HepG2 (cell line): ENCODE measurements around the gene USP9X. TPM values are rescaled to one million over a fixed set of nuclear protein-coding genes. Genes with fewer than 3 reads are reported as not detected.

ENCODE experiments used
- ATAC-seq: fragments of 200-7000 bp; cut with Tn5 transposase; 3 replicates; pipeline ENCODE4 v1.9.1; 2020; ENCODE audit warnings: mild to moderate bottlenecking, moderate library complexity
- BruUV-seq: library from RNA; stranded (reverse); fragments of 400-500 nt; replicated peaks from 2 replicates; lab custom pipeline; 2021; lab: Mats Ljungman, UMichigan
- CTCF ChIA-PET: fragments of 300-600 bp; formaldehyde crosslinking; extraction: SDS; loops from one replicate; lab custom pipeline; 2021; ENCODE audit warnings: low total read pairs, inconsistent platforms, low intra/inter-chr PET ratio; lab: Yijun Ruan, JAX
- POLR2A ChIA-PET: fragments of 350-600 bp; sonication (Branson Sonifier 250); formaldehyde crosslinking; loops from one replicate; lab custom pipeline; 2020; ENCODE audit warnings: antibody characterized with exemption, inconsistent platforms; lab: Yijun Ruan, JAX
- DNase-seq: peaks from one replicate; pipeline ENCODE4 v3.0.0-alpha.2; 2015; ENCODE audit warnings: low spot score
- FAIRE-seq: peaks from 3 replicates; lab custom pipeline; 2011; peaks lifted over from hg19 to GRCh38; lab: Jason Lieb, UNC
- H2AFZ ChIP-seq: one replicate; pipeline ENCODE4 v1.6.1; 2011; ENCODE audit warnings: low read length, inconsistent platforms
- H3K27ac ChIP-seq: fragments of 300-600 bp; 3 replicates; pipeline ENCODE4 v1.8.0; 2011; ENCODE audit warnings: mixed run types, mild to moderate bottlenecking, mixed read lengths, low read length, inconsistent platforms; ENCODE audit not compliant: insufficient read depth; ENCODE audit errors: extremely low read length
- H3K27me3 ChIP-seq, 2 experiments: fragments of 200-600 bp in 1 of 2; 2 replicates in 1 of 2; 3 replicates in 1 of 2; pipeline versions ENCODE4 v1.6.0 to v1.8.0; 2011; ENCODE audit warnings: low read length in 2 of 2, mild to moderate bottlenecking in 2 of 2, moderate library complexity in 2 of 2, inconsistent platforms in 1 of 2; ENCODE audit not compliant: insufficient read depth in 2 of 2, control insufficient read depth in 1 of 2
- H3K36me3 ChIP-seq, 2 experiments: fragments of 200-600 bp in 1 of 2; replicated peaks in 1 of 2; 2 replicates in 1 of 2; 3 replicates in 1 of 2; pipeline versions ENCODE4 v1.5.1 to v1.8.0; 2011; ENCODE audit warnings: low read length in 2 of 2, inconsistent platforms in 1 of 2; ENCODE audit not compliant: insufficient read depth in 2 of 2, control insufficient read depth in 1 of 2
- H3K4me1 ChIP-seq: 2 replicates; pipeline ENCODE4 v1.5.1; 2012; ENCODE audit warnings: low read length, inconsistent platforms; ENCODE audit not compliant: insufficient read depth
- H3K4me2 ChIP-seq: 2 replicates; pipeline ENCODE4 v1.6.0; 2011; ENCODE audit warnings: low read depth, low read length, inconsistent platforms
- H3K4me3 ChIP-seq, 3 experiments: fragments of 200-600 bp in 1 of 3; sonication (generic), shearing (Covaris generic) in 1 of 3; replicated peaks in 1 of 3; 2 replicates each; pipeline ENCODE4 v1.5.1; 2011 to 2016; ENCODE audit warnings: low read length in 3 of 3, inconsistent platforms in 2 of 3, low read depth in 2 of 3, mild to moderate bottlenecking in 2 of 3, control low read depth in 1 of 3, mixed read lengths in 1 of 3; ENCODE audit not compliant: insufficient read depth in 1 of 3
- H3K79me2 ChIP-seq: one replicate; pipeline ENCODE4 v1.6.1; 2011; ENCODE audit warnings: low read length, inconsistent platforms; ENCODE audit not compliant: insufficient read depth
- H3K9ac ChIP-seq: 2 replicates; pipeline ENCODE4 v1.6.0; 2011; ENCODE audit warnings: mild to moderate bottlenecking, low read depth, low read length, inconsistent platforms; ENCODE audit not compliant: insufficient read depth
- H3K9me3 ChIP-seq: 2 replicates; pipeline ENCODE4 v1.5.1; 2012; ENCODE audit warnings: mild to moderate bottlenecking, low read length
- H4K20me1 ChIP-seq: 2 replicates; pipeline ENCODE4 v1.6.0; 2011; ENCODE audit warnings: inconsistent platforms, mild to moderate bottlenecking, low read length, moderate library complexity; ENCODE audit not compliant: insufficient read depth
- ETV6 ChIP-seq: sonication (generic); formaldehyde crosslinking; conservative IDR thresholded peaks from 2 replicates; pipeline ENCODE4 v1.4.0; 2020; ENCODE audit warnings: missing genetic modification reagents
- MEF2D ChIP-seq: sonication (generic); formaldehyde crosslinking; IDR thresholded peaks from 2 replicates; pipeline ENCODE4 v1.5.1; 2020; ENCODE audit warnings: mild to moderate bottlenecking, missing genetic modification reagents
- MYNN ChIP-seq: sonication (generic); formaldehyde crosslinking; IDR thresholded peaks from 2 replicates; pipeline ENCODE4 v1.4.0; 2020; ENCODE audit warnings: mild to moderate bottlenecking, low read depth, missing genetic modification reagents
- PAX8 ChIP-seq: sonication (generic); formaldehyde crosslinking; IDR thresholded peaks from 2 replicates; pipeline ENCODE4 v1.8.0; 2022; ENCODE audit warnings: mild to moderate bottlenecking, missing genetic modification reagents, borderline replicate concordance
- RBM39 ChIP-seq: fragments of 200-400 bp; formaldehyde crosslinking; IDR thresholded peaks from one replicate; pipeline ENCODE4 v1.6.1; 2018; ENCODE audit warnings: antibody characterized with exemption, mild to moderate bottlenecking, low read depth, low read length; ENCODE audit not compliant: poor library complexity, severe bottlenecking
- SCMH1 ChIP-seq: sonication (generic); formaldehyde crosslinking; IDR thresholded peaks from 2 replicates; pipeline ENCODE4 v1.9.0; 2021; ENCODE audit warnings: missing genetic modification reagents, mild to moderate bottlenecking, borderline replicate concordance
- SMAD9 ChIP-seq: sonication (generic); formaldehyde crosslinking; IDR thresholded peaks from 2 replicates; pipeline ENCODE4 v1.5.1; 2020; ENCODE audit warnings: mild to moderate bottlenecking, missing genetic modification reagents
- TSC22D2 ChIP-seq: sonication (generic); formaldehyde crosslinking; IDR thresholded peaks from 2 replicates; pipeline ENCODE4 v1.5.1; 2020; ENCODE audit warnings: missing genetic modification reagents, mild to moderate bottlenecking, borderline replicate concordance
- ZBTB42 ChIP-seq: sonication (generic); formaldehyde crosslinking; IDR thresholded peaks from 2 replicates; pipeline ENCODE4 v1.5.0; 2020; ENCODE audit warnings: mild to moderate bottlenecking, missing genetic modification reagents
- ZNF124 ChIP-seq: sonication (generic); formaldehyde crosslinking; IDR thresholded peaks from 2 replicates; pipeline ENCODE4 v1.4.0; 2020; ENCODE audit warnings: missing genetic modification reagents
- ZNF382 ChIP-seq: sonication (generic); formaldehyde crosslinking; IDR thresholded peaks from 2 replicates; pipeline ENCODE4 v1.5.0; 2020; ENCODE audit warnings: missing genetic modification reagents, mild to moderate bottlenecking, borderline replicate concordance
- ZNF451 ChIP-seq: sonication (generic); formaldehyde crosslinking; IDR thresholded peaks from 2 replicates; pipeline ENCODE4 v1.5.0; 2020; ENCODE audit warnings: mild to moderate bottlenecking, missing genetic modification reagents
- ZNF550 ChIP-seq: sonication (generic); formaldehyde crosslinking; IDR thresholded peaks from 2 replicates; pipeline ENCODE4 v1.4.0; 2020; ENCODE audit warnings: mild to moderate bottlenecking, missing genetic modification reagents, borderline replicate concordance
- ZNF558 ChIP-seq: sonication (generic); formaldehyde crosslinking; IDR thresholded peaks from 2 replicates; pipeline ENCODE4 v1.9.0; 2022; ENCODE audit warnings: mild to moderate bottlenecking, missing genetic modification reagents, borderline replicate concordance
- ZSCAN12 ChIP-seq: sonication (generic); formaldehyde crosslinking; IDR thresholded peaks from 2 replicates; pipeline ENCODE4 v1.9.0; 2021; ENCODE audit warnings: mild to moderate bottlenecking, missing genetic modification reagents
- WGBS: methylation state at CpG from one replicate; pipeline ENCODE4 v1.1.6; 2017; ENCODE audit warnings: low lambda C conversion rate; 5-methylcytosine and 5-hydroxymethylcytosine counted together
- in situ Hi-C: cut with HindIII; loops from 2 replicates; pipeline ENCODE4 v1.10.0; 2017; ENCODE audit warnings: low pct_unique_long_range_greater_than_20kb; ENCODE audit not compliant: extremely low pct_ligation_motif_present
- intact Hi-C: fragments of 100-400 bp; cut with micrococcal nuclease; formaldehyde crosslinking; loops from one replicate; pipeline ENCODE4 v1.10.0; 2022; ENCODE audit not compliant: unreplicated experiment
- polyA plus RNA-seq, 8 experiments: library from polyadenylated mRNA; depleted of rRNA in 3 of 8; stranded (reverse) in 7 of 8; unstranded in 1 of 8; fragments of >200 nt; fragmentation: Illumina TruSeq in 4 of 8; extraction: Trizol in 4 of 8; gene quantifications; 2 replicates each; pipeline versions ENCODE4 v1.2.1 to v1.2.3, GENCODE V29; 2011 to 2016; ENCODE audit warnings: low read depth in 4 of 8, missing spikeins in 1 of 8, mixed read lengths in 1 of 8; ENCODE audit not compliant: insufficient read depth in 1 of 8
- total RNA-seq, 5 experiments: library from RNA; depleted of rRNA; stranded (reverse); fragments of >200 nt; fragmentation: Illumina TruSeq; extraction: Trizol; gene quantifications; 2 replicates each; pipeline ENCODE4 v1.2.3, GENCODE V29; 2016; ENCODE audit warnings: low read depth in 1 of 5
- TF ChIP-seq, protein P1 (sequence below): sonication (generic); formaldehyde crosslinking; IDR thresholded peaks from 2 replicates; pipeline ENCODE4 v1.5.1; 2020; ENCODE audit warnings: missing genetic modification reagents, mild to moderate bottlenecking, borderline replicate concordance

Gene USP9X
- total and polyA plus RNA-seq, 2 of the 13 experiments (the other 11 are each of a cell fraction or from before 2014, with no cell fraction given): 22.2 to 40.5 TPM

DNA sequence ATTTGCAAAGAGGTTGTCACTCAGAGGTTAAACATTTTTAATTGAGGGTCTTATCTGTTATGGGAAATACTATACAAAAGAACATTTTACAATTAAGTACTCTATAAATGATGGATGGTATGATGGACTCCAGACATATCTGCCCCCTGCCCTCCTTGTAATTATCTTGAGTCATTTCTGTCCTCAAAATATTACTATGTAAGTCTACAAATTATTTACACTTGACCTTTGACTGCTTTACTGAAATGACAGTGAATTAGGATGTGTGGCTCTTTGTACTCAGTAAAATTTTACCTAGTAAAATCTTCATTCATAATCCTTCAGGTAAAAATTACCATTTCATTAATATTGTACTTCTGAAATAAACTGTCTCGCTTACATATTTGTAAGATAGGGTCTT, 46.5 kb downstream of the USP9X start:
- H3K9me3 ChIP-seq: no peaks in the 10 kb centered on the region
- ATAC-seq: no peak
- H3K4me1 ChIP-seq: no peaks in the 10 kb centered on the region
- in situ Hi-C loops (no loop called here), intact Hi-C loops (no loop called here)
- no peak overlapping the region for H3K27ac ChIP-seq
- H4K20me1 ChIP-seq: no peaks in the 10 kb centered on the region
- WGBS: 100% methylated on average over 1 of the region's 1 CpG
- CTCF ChIA-PET: no interaction called here
- TF ChIP-seq TSC22D2 (CRISPR knock-in tag): no peak
- no peak for TF ChIP-seq MYNN (CRISPR knock-in tag)
- no peak for TF ChIP-seq ZBTB42 (CRISPR knock-in tag)
- no peak for TF ChIP-seq ZNF382 (CRISPR knock-in tag)
- TF ChIP-seq SCMH1: no peak
- TF ChIP-seq MEF2D: no peak
- no peak for TF ChIP-seq ZSCAN12 (CRISPR knock-in tag)
- no peak for TF ChIP-seq ZNF550 (CRISPR knock-in tag)
- no peak for TF ChIP-seq ZNF451 (CRISPR knock-in tag)
- TF ChIP-seq SMAD9 (CRISPR knock-in tag): no peak
- no peak for TF ChIP-seq ZNF124 (CRISPR knock-in tag)
- POLR2A ChIA-PET: no interaction called here
- H2AFZ ChIP-seq: no peak overlapping the region
- H3K9ac ChIP-seq: no peak overlapping the region
- BruUV-seq: no TSS peak
- H3K36me3 ChIP-seq: peaks cover 3 to 27% of the 10 kb centered on the region in 2 experiments; a peak in 4 of 5 replicates
- H3K4me3 ChIP-seq: no peak overlapping the region
- no peak for FAIRE-seq
- H3K4me2 ChIP-seq: no peak overlapping the region
- no peaks in the 10 kb centered on the region for H3K27me3 ChIP-seq
- H3K79me2 ChIP-seq: peaks cover 12% of the 10 kb centered on the region
- DNase-seq: no peak

DNA sequence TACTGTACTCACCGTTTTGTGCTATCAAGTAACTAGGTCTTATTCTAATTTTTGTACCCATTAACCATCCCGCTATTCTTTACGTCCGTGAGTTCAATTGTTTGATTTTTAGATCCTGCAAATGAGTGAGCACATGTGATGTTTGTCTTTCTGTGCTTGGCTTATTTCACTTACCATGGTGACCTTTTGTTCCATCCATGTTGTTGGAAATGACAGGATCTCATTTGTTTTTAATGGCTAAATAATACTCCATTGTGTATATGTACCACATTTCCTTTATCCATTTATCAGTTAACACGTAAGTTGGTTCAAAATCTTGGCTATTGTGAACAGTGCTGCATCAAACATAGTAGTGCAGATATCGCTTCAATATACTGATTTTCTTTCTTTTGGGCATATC, 48.3 kb downstream of the USP9X start:
- BruUV-seq: no TSS peak
- ATAC-seq (no peak), DNase-seq (no peak), FAIRE-seq (no peak)
- no peak overlapping the region for H3K9ac ChIP-seq
- H3K4me3 ChIP-seq: no peak overlapping the region
- H3K36me3 ChIP-seq: peaks cover 3 to 27% of the 10 kb centered on the region in 2 experiments; a peak in 4 of 5 replicates
- ChIA-PET POLR2A (no interaction called here), CTCF (no interaction called here)
- H3K9me3 ChIP-seq: no peaks in the 10 kb centered on the region
- no peak overlapping the region for H2AFZ ChIP-seq
- H4K20me1 ChIP-seq: no peaks in the 10 kb centered on the region
- intact Hi-C loops (no loop called here), in situ Hi-C loops (no loop called here)
- 96% methylated on average over 6 of the region's 6 CpGs for WGBS
- peaks cover 6% of the 10 kb centered on the region for H3K79me2 ChIP-seq
- H3K4me1 ChIP-seq: no peaks in the 10 kb centered on the region
- no peaks in the 10 kb centered on the region for H3K27me3 ChIP-seq
- no peak overlapping the region for H3K27ac ChIP-seq
- H3K4me2 ChIP-seq: no peak overlapping the region
- TF ChIP-seq ETV6 (CRISPR knock-in tag) (no peak), PAX8 (CRISPR knock-in tag) (no peak), ZNF558 (CRISPR knock-in tag) (no peak), ZBTB42 (CRISPR knock-in tag) (no peak), RBM39 (no peak)
- TF ChIP-seq, protein P1, sequence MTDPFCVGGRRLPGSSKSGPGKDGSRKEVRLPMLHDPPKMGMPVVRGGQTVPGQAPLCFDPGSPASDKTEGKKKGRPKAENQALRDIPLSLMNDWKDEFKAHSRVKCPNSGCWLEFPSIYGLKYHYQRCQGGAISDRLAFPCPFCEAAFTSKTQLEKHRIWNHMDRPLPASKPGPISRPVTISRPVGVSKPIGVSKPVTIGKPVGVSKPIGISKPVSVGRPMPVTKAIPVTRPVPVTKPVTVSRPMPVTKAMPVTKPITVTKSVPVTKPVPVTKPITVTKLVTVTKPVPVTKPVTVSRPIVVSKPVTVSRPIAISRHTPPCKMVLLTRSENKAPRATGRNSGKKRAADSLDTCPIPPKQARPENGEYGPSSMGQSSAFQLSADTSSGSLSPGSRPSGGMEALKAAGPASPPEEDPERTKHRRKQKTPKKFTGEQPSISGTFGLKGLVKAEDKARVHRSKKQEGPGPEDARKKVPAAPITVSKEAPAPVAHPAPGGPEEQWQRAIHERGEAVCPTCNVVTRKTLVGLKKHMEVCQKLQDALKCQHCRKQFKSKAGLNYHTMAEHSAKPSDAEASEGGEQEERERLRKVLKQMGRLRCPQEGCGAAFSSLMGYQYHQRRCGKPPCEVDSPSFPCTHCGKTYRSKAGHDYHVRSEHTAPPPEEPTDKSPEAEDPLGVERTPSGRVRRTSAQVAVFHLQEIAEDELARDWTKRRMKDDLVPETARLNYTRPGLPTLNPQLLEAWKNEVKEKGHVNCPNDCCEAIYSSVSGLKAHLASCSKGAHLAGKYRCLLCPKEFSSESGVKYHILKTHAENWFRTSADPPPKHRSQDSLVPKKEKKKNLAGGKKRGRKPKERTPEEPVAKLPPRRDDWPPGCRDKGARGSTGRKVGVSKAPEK (CRISPR knock-in tag): no peak
